ENCODE data around the gene LYRM9. TPM values are rescaled to one million over a fixed set of nuclear protein-coding genes. Genes with fewer than 3 reads are reported as not detected.
"Not testable (repeated sequence)": the region's sequence is repeated elsewhere in the genome, so short reads cannot be mapped to it uniquely, and the experiment has no call there.

The LYRM9 gene
- total and polyA plus RNA-seq, 10 donors = 6.8 to 20.0 (median 15.4) TPM

- Histone ChIP-seq H3K27ac (no peak overlapping the region), H3K4me3 (no peak overlapping the region), H3K36me3 (no peaks in the 10 kb centered on the region), H3K27me3 (replicated peaks in 1 of 7) (peaks cover 0 to 5% (median 0%) of the 10 kb centered on the region in 7 donors), H3K9me3 (no peaks in the 10 kb centered on the region), H3K4me1 (no peaks in the 10 kb centered on the region)
- no peak for TF ChIP-seq POLR2AphosphoS5 (IDR thresholded peaks at IDR 0.05)
- no peak for TF ChIP-seq POLR2A (IDR thresholded peaks at IDR 0.05)
- TF ChIP-seq CTCF (IDR thresholded peaks at IDR 0.05 in 8 of 11, conservative IDR thresholded peaks at IDR 0.05 in 3 of 11) = no peak
- no peak for DNase-seq
- 66 to 83% (median 75%) methylated on average over 7 of the region's 7 CpGs for WGBS, 5 donors
- intact Hi-C loops (cut with DNase I; ENCODE audit: low total_unique reads) = no loop called here
These were observed 22.5 kb upstream of the LYRM9 start for GRCh38 chr17:27915709-27916108.

GRCh38 chr17:27914382-27914781, 21.2 kb upstream of the LYRM9 start:
- intact Hi-C loops (cut with DNase I; ENCODE audit: low total_unique reads) = no loop called here
- no peaks in the 10 kb centered on the region for H3K9me3 ChIP-seq
- no peak for TF ChIP-seq POLR2A (IDR thresholded peaks at IDR 0.05)
- H3K36me3 ChIP-seq = no peaks in the 10 kb centered on the region
- no peak overlapping the region for H3K4me3 ChIP-seq
- no peaks in the 10 kb centered on the region for H3K4me1 ChIP-seq
- no peak overlapping the region for H3K27ac ChIP-seq
- no peak for DNase-seq
- H3K27me3 ChIP-seq (replicated peaks in 1 of 7) = peaks cover 0 to 5% (median 0%) of the 10 kb centered on the region in 7 donors
- 72 to 89% (median 75%) methylated on average over 7 of the region's 7 CpGs for WGBS, 5 donors

GRCh38 chr17:27912964-27913363, 19.8 kb upstream of the LYRM9 start:
- Histone ChIP-seq H3K36me3 (no peaks in the 10 kb centered on the region), H3K27me3 (replicated peaks in 1 of 7) (peaks cover 0 to 5% (median 0%) of the 10 kb centered on the region in 7 donors), H3K9me3 (no peaks in the 10 kb centered on the region), H3K4me3 (no peak overlapping the region), H3K27ac (no peak overlapping the region), H3K4me1 (no peaks in the 10 kb centered on the region)
- no peak for DNase-seq
- TF ChIP-seq POLR2AphosphoS5 (IDR thresholded peaks at IDR 0.05) (no peak), CTCF (IDR thresholded peaks at IDR 0.05 in 8 of 11, conservative IDR thresholded peaks at IDR 0.05 in 3 of 11) (no peak), POLR2A (IDR thresholded peaks at IDR 0.05) (no peak)
- intact Hi-C loops (cut with DNase I; ENCODE audit: low total_unique reads) = no loop called here
- WGBS, 5 donors = 68 to 89% (median 77%) methylated on average over 2 of the region's 2 CpGs

GRCh38 chr17:27912299-27912698, 19.1 kb upstream of the LYRM9 start:
- H3K4me1 ChIP-seq; intact Hi-C loops (cut with DNase I; ENCODE audit: low total_unique reads): not testable (repeated sequence)
- WGBS, 5 donors = 77 to 92% (median 88%) methylated on average over 2 to 3 of the region's 3 CpGs

GRCh38 chr17:27907976-27908558, 14.9 kb upstream of the LYRM9 start:
- Histone ChIP-seq H3K36me3 (no peaks in the 10 kb centered on the region), H3K27me3 (replicated peaks in 1 of 7) (peaks cover 0 to 4% (median 0%) of the 10 kb centered on the region in 7 donors), H3K4me1 (no peaks in the 10 kb centered on the region), H3K4me3 (no peak overlapping the region), H3K27ac (no peak overlapping the region), H3K9me3 (no peaks in the 10 kb centered on the region)
- TF ChIP-seq POLR2A (IDR thresholded peaks at IDR 0.05) (no peak), CTCF (IDR thresholded peaks at IDR 0.05 in 8 of 11, conservative IDR thresholded peaks at IDR 0.05 in 3 of 11) (no peak), POLR2AphosphoS5 (IDR thresholded peaks at IDR 0.05) (no peak)
- 71 to 79% (median 75%) methylated on average over 4 of the region's 4 CpGs for WGBS, 5 donors
- intact Hi-C loops (cut with DNase I; ENCODE audit: low total_unique reads) = no loop called here
- DNase-seq = no peak

More at GRCh38 chr17:27912299-27912698, 19.1 kb upstream of the LYRM9 start:
- DNase-seq; H3K9me3 ChIP-seq; H3K27me3 ChIP-seq (replicated peaks in 1 of 7); H3K4me3 ChIP-seq; H3K36me3 ChIP-seq; H3K27ac ChIP-seq: not testable (repeated sequence)
